HPDE6-E6E7 (cell line): ENCODE results near the gene SYNE2.
"Not testable (repeated sequence)": the region's sequence is repeated elsewhere in the genome, so short reads cannot be mapped to it uniquely, and the experiment has no call there.

Experiments
- DNase-seq: peaks from one replicate; pipeline ENCODE4 v3.0.0; 2011; ENCODE audit warnings: missing footprints; ENCODE audit errors: extremely low spot score

Gene SYNE2

GRCh38 chr14:64118403-64118742 lies 265.6 kb downstream of the SYNE2 start:
- DNase-seq, result not testable (repeated sequence)

- DNase-seq, result no peak
These were observed 266.1 kb downstream of the SYNE2 start for GRCh38 chr14:64118892-64119291.

GRCh38 chr14:64119500-64119899 lies 266.7 kb downstream of the SYNE2 start:
- no peak for DNase-seq

GRCh38 chr14:64119980-64120379 lies 267.2 kb downstream of the SYNE2 start:
- DNase-seq, result no peak

GRCh38 chr14:64123241-64123822 lies 270.5 kb downstream of the SYNE2 start:
- no peak for DNase-seq

- DNase-seq, result no peak
These were observed 272.5 kb downstream of the SYNE2 start for GRCh38 chr14:64125270-64125669.

- no peak for DNase-seq
These were observed 273.7 kb downstream of the SYNE2 start for GRCh38 chr14:64126548-64126947.

GRCh38 chr14:64137657-64138290 lies 285.0 kb downstream of the SYNE2 start:
- DNase-seq, result no peak

GRCh38 chr14:64147126-64147790 lies 294.5 kb downstream of the SYNE2 start:
- DNase-seq, result no peak

GRCh38 chr14:64149921-64150320 lies 297.1 kb downstream of the SYNE2 start:
- no peak for DNase-seq

GRCh38 chr14:64158608-64159007 lies 305.8 kb downstream of the SYNE2 start:
- no peak for DNase-seq

GRCh38 chr14:64159588-64159987 lies 306.8 kb downstream of the SYNE2 start:
- DNase-seq, result no peak

- DNase-seq, result no peak
These were observed 317.4 kb downstream of the SYNE2 start for GRCh38 chr14:64170181-64170580.

GRCh38 chr14:64174922-64175782 lies 322.3 kb downstream of the SYNE2 start:
- DNase-seq, result no peak

- no peak for DNase-seq
These were observed 323.5 kb downstream of the SYNE2 start for GRCh38 chr14:64176330-64176729.

GRCh38 chr14:64178814-64179213 lies 326.0 kb downstream of the SYNE2 start:
- DNase-seq, result no peak

GRCh38 chr14:64182908-64183307 lies 330.1 kb downstream of the SYNE2 start:
- DNase-seq, result not testable (repeated sequence)

- no peak for DNase-seq
These were observed 331.4 kb downstream of the SYNE2 start for GRCh38 chr14:64184103-64184729.

- no peak for DNase-seq
These were observed 332.4 kb downstream of the SYNE2 start for GRCh38 chr14:64185184-64185583.

GRCh38 chr14:64186231-64187129 lies 333.7 kb downstream of the SYNE2 start:
- DNase-seq, result no peak

GRCh38 chr14:64187331-64187730 lies 334.5 kb downstream of the SYNE2 start:
- no peak for DNase-seq
